OCI-M1 (cell line): ENCODE measurements around the gene RASGRP1.

ENCODE experiments used
- DNase-seq: peaks from one replicate; lab custom pipeline; 2025; lab: John Stamatoyannopoulos, UW

RASGRP1 gene

DNA sequence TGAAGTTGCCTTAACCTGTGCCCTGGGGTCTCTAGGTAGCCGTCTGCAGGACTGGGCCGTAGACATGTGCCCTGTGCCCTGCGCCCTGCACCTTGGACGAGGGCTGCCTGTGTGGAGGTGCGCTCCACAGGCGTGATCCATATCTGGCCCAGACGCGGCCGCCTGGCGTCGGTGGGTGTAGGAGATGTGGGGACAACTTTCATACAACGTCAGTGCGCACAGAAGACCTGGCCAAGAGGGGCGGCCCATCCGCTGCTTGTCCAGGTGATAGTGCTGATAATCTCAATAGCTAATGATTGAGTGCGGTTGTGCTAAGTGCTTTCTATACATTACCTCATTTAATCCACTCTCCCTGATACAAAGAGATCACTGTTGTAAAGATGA lies 665 bp upstream of the RASGRP1 start:
- DNase-seq = no peak

DNA sequence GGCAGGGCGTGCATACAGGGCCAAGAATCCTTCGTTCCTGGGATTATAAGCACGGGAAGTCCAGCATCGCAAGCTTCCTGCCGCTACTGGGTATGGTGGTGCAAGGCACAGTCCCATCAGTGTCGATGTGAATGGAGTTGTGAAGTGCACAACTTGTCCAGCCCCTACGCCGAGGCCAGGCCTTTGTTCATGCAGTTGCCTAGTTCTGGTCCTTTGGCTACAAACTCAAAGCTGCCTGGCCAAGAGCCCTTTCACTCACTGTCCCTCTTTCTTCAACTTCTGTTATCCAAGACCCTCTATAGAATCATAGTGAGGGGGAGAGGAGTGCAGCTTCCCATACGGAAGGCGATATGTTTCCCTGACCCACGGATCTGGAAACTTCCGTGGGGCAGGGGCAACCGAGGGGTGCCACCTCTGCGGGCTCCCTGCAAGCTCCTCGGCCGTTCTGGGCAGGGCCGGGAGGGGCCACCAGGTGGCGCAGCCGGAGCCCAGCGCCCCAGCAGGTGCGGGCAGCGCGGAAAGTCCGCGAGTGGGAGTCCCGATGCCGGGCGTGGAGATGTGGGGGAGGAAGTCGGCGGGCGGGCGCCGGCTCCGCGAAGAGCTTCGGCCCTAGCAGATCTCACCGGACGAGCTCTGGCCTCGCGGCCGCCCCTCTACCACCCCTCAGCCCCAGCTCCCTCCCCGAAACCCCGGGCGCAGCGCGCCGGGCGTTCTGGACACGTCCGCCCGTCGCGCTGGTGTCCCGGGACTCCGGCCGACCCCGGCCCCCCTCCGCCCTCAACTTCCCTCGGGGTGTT lies 693 bp downstream of the RASGRP1 start:
- DNase-seq = peak; percentile 31

- no peak for DNase-seq
Measured at GRCh38 chr15:38562278-38562677, 2.3 kb downstream of the RASGRP1 start.

DNA sequence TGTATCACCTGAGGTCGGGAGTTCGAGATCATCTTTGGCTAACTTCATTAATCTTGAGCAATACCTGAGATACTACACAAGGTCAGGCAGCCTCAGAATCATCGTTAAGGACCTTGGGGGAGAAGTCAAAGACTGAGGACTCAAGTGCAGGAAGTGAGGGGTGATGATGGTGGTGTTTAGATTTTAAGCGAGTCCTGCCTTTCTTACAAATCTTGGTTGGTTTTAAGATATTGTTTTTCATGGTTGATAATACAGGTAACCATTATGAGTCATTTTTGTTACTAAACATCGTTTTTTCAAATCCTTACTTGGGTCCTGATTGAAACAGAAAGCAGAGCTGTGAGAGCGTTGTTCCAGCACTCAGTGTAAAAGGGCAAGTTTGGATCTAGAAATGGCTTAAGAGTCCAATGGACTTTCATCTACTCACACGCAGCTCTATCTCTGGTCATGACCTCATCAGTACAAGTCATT lies 4.1 kb downstream of the RASGRP1 start:
- DNase-seq = no peak

DNA sequence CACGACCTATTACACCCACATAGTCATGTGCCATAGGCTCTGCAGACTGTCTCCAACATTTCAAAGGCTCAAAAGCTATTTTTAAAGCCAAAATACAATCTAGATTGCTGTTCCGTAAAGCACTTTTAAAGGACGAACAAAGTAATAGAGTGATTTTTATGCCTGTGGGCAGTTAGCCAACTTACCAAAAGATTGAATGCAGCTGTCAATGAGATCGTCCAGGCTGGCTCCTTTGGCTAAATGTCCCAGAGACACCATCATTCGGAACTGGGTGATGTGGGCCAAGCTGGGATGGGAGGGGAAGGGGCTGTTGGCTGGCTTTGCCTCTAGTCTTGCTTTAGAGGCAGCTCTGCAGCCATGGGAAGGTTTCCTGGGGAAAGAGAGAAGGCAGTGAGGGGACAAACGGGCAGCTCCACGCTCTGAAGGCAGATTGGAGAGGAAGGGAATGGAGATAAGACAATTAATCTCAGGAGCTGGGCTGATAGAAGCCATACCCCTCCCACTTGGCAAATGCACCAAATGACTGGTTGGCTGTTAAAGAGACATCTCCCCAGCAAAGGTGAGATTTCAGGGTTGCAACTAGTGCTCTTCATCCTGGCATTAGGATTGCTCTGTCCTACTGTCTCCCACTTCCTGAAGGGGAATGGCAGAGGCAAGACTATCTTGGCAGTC lies 4.8 kb downstream of the RASGRP1 start:
- no peak for DNase-seq

GRCh38 chr15:38559131-38559530 lies 5.5 kb downstream of the RASGRP1 start:
- no peak for DNase-seq

DNA sequence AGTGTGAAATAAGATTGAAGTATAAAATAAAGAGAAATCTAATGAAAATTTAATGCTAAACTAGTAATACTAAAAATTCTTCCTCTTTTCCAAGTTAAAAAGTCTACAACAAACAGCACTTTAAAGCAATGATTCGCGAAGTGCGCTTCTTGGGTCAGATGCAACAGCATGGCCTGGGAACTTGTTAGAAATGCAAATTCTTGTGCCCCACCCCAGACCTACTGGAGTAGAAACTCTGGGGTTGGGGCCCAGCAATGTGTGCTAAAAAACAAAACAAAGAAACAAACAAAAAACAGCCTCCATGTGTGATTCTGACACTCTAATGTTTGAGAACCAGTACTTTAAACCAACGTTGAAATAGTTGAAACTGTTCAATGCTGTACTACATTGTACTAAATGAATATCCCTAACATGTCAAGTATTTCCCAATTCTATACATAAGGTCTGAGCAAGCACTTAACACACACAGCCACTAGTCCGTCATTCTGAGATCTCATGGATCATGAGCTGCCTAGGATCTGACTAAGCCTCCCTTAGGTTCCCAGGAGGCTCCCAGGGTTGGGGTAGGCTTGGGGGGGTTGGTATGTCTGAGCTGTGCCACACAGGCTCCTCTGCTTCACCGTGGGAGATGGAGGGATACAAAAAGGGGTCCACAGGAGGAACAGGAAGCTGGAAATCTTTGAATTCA lies 6.1 kb downstream of the RASGRP1 start:
- no peak for DNase-seq

DNA sequence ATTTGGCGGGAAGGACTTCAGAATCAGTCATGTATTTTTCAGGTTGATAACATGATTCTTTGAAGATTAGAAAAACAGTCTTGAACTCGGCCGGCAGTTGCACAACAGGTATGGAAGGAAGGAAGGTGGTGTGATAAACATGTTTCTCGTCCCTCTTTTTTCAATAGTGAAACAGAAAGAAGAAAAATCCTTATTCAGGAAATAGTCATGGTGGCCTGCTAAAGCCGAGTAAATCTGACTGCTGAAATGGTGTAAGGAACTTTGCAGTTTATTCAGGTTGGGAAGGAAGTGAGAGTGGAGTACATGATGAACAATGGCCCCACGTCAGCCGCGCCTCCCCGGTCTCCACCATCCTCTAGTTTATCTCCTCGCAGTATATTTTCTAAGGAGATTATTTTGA lies 6.7 kb downstream of the RASGRP1 start:
- peak; percentile 5 for DNase-seq

DNA sequence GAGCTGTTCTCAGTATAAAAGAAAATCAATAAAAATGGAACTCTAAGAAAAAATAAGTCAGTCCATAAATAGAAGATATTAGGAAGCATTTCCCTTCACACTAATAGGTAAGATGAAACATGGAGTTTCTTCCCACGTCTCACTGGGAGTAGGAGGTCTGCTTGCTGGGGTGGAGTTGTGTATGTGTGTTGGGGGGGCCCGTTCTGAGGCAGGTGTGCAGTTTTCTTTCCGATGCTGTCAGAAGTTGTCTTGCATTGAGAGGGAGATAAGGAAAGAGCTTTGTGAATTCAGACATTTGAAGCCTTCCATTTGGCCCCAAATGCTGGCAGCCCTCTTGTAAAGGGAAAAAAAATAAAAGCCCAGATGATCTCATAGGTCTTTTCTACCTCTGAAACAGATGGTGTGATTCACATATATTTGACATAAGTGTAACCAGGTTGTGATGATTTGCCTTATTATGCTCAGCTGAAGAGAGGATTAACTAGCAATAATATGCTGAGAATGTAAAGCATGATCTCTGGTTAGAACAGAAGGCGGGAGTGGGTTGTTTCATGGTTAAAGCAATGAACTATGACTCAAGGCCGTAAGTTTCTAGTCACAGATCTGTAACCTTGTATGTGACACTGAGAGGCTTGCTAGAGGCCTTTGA lies 8.8 kb downstream of the RASGRP1 start:
- no peak for DNase-seq

DNA sequence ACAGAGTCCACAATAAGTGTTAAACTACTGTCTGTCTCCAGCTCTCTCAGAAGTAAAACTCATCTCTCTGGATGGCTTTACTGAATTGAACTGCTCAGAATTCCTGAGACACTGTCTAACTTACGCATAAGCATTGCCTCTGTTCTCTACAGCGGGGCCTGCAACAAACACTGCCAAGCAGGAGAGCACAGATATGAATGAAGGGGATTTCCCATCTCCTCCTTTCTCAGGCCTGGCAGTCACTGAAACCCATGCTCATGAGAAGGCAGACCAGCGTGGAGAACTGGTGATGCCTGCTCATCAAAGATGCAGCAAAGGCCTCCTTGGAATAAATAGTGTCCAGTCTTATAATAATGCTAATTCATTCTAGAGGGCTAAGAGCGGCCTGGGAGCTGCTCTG lies 10.3 kb downstream of the RASGRP1 start:
- no peak for DNase-seq

- DNase-seq = no peak
Measured at GRCh38 chr15:38553071-38553470, 11.5 kb downstream of the RASGRP1 start.

GRCh38 chr15:38551720-38552648 lies 12.6 kb downstream of the RASGRP1 start:
- peak; percentile 11 for DNase-seq

- no peak for DNase-seq
Measured at GRCh38 chr15:38549222-38549621, 15.4 kb downstream of the RASGRP1 start.

GRCh38 chr15:38547255-38547997 lies 17.2 kb downstream of the RASGRP1 start:
- DNase-seq = peak; percentile 20

- no peak for DNase-seq
Measured at GRCh38 chr15:38545179-38545578, 19.4 kb downstream of the RASGRP1 start.

GRCh38 chr15:38541026-38541425 lies 23.6 kb downstream of the RASGRP1 start:
- no peak for DNase-seq

GRCh38 chr15:38540510-38540909 lies 24.1 kb downstream of the RASGRP1 start:
- DNase-seq = no peak

DNA sequence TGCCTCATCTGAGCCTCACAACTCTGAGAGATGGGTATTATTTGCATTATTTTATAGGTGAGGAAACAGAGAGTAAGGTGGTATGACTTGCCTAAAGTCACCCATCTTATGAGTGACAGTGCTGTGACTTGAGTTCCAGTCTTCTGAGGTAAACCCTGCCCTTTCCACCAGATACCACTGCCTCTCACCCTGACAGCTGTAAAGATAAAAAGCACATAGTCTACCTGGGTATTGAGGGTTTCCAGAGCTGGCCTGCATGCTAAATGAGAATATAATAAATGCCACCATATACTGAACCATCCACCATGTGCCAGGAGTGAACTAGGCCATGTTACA lies 25.6 kb downstream of the RASGRP1 start:
- no peak for DNase-seq

DNA sequence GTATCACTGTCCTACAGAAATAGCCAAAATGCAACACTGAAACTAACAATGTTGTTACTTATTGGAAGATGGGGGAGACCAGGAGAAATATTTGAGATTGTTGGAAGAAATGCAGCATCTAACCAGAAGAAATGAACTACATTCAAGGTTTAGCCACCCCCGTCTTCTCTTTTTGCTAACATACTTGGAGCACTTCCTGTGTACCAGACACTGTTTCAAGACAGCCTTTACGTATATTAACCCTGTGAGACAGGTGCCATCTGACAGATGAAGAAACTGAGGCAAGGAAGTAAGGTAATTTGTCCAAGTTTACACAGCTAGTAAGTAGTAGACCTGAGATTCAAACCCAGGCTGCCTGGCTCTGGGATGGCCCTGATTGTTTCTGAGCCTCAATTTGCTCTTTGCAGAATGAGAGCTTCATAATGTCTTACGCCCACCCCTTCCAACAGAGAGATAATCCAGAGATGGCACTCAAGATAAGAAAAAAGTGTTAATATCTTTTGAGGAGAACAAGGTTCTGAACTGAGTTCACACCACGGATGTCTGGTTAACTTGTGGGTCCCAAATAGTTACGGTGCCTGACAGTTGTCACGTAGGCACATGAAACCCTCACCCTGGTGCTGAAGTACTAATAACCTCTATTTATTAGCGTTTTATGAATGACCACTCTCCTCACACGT lies 26.1 kb downstream of the RASGRP1 start:
- DNase-seq = no peak

GRCh38 chr15:38536201-38536676 lies 28.4 kb downstream of the RASGRP1 start:
- DNase-seq = peak; percentile 11
